ENCODE data around the gene ABCA7.

ABCA7 gene

DNA sequence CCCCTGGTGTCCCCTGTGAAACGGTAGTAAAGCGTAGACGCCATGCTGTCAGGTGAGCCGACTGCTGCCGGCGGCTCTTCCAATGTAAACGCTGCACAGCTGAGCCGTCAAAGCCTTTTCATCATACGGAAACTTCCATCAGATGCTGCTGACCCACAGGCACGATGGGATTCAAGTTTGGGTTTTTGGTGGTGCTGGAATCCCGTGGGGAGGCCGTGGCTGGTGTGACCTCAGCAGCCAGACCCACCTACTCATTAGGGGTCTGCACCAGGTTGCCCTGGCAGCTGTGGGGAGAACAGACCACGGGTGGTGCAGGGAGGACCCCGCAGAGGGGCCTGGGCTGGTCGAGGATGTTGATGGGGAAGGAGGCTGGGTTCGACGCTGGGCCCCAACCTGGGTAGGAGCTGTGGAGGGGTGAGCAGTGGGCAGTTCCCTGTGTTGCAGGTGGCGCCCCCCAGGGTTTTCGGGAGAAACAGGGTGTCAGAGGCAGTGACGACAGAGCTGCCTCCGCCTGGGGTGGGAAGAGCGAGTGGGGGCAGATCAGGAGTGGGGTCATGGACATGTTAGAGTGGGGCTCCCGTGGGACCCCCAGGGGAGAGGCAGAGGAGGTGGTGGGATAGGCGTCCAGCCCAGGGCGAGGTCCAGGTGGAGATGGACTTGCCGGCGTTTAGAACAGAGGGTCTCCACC lies 33.1 kb upstream of the ABCA7 start:
- H2BK12ac ChIP-seq (ENCODE audit: low read length in 2 of 2), result no peak overlapping the region
- no peak overlapping the region for H3K9ac ChIP-seq (ENCODE audit: low read length)
- no peak for DNase-seq
- H3K18ac ChIP-seq (ENCODE audit: low read depth in 1 of 2, low read length in 2 of 2), result no peak overlapping the region
- no peak overlapping the region for H2BK120ac ChIP-seq (ENCODE audit: low read depth, low read length)
- no peaks in the 10 kb centered on the region for H3K9me3 ChIP-seq (ENCODE audit: control insufficient read depth, low read length)
- H3K27me3 ChIP-seq (ENCODE audit: control insufficient read depth in 1 of 2, insufficient read depth in 1 of 2, low read length in 2 of 2), result peaks cover 3 to 25% of the 10 kb centered on the region in 2 experiments
- no peak overlapping the region for H3K4ac ChIP-seq (ENCODE audit: low read depth in 1 of 2, low read length in 2 of 2)
- 95% methylated on average over 25 of the region's 27 CpGs for WGBS
- no peak overlapping the region for H2BK15ac ChIP-seq (ENCODE audit: low read depth, poor library complexity, severe bottlenecking)
- no peak overlapping the region for H2BK5ac ChIP-seq (ENCODE audit: low read depth, low read length, poor library complexity, severe bottlenecking)
- H4K8ac ChIP-seq (ENCODE audit: low read length), result no peak overlapping the region
- H3K36me3 ChIP-seq (ENCODE audit: control insufficient read depth in 1 of 2, insufficient read depth in 2 of 2, low read depth in 1 of 2, low read length in 2 of 2), result peaks cover 14 to 56% of the 10 kb centered on the region in 2 experiments
- peaks cover 8% of the 10 kb centered on the region for H3K4me1 ChIP-seq (ENCODE audit: control insufficient read depth, insufficient read depth, low read depth, low read length)
- no peak overlapping the region for H3K4me3 ChIP-seq (ENCODE audit: insufficient read depth in 1 of 2, low read depth in 1 of 2, low read length in 2 of 2)
- no peak overlapping the region for H2AFZ ChIP-seq (ENCODE audit: low read depth, low read length)
- no peak overlapping the region for H3K14ac ChIP-seq (ENCODE audit: low read length in 2 of 2)
- H3K23ac ChIP-seq (ENCODE audit: low read length in 2 of 2), result no peak overlapping the region
- no peak overlapping the region for H3K27ac ChIP-seq (ENCODE audit: low read length, poor library complexity, severe bottlenecking)
- H3K79me1 ChIP-seq (replicated peaks; ENCODE audit: low read length, poor library complexity, severe bottlenecking), result peaks cover 10% of the 10 kb centered on the region
- H3K4me2 ChIP-seq (ENCODE audit: low read length, poor library complexity, severe bottlenecking), result no peak overlapping the region
- H2AK5ac ChIP-seq (ENCODE audit: low read length, severe bottlenecking), result no peak overlapping the region
- H4K91ac ChIP-seq (ENCODE audit: low read length), result no peak overlapping the region

DNA sequence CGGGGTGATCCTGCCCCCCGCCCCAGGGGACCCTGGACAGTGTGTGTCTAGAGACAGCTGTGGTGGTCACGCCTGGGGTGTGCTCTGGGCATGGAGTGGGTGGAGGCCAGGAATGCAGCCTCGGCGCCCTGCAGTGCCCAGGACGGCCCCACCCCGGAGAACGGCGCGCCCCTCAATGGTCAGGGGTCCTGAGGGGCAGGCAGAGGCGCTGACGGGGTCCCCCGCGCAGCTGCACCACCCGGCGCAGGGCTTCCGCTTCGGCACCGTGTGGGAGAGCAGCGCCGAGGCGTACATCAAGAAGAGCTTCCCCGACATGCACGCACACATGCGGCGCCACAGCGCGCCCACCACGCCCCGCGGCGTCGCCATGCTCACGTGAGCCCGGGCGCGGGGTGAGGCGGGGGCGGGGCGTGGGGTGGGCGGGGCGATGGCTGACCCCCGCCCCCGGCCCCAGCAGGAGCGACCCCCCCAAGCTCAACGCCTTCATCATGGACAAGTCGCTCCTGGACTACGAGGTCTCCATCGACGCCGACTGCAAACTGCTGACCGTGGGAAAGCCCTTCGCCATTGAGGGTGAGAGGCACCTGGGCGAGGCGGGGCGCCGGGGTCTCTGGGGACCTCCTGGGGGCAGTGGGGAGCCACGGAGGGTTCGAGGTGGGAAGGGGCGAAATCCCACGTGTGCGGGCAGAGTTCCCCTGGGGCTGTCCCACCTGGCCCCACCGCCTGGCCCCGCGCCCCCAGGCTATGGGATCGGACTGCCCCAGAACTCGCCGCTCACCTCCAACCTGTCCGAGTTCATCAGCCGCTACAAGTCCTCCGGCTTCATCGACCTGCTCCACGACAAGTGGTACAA lies 32.3 kb upstream of the ABCA7 start:
- H2BK5ac ChIP-seq (ENCODE audit: low read depth, low read length, poor library complexity, severe bottlenecking), result no peak overlapping the region
- H3K36me3 ChIP-seq (ENCODE audit: control insufficient read depth in 1 of 2, insufficient read depth in 2 of 2, low read depth in 1 of 2, low read length in 2 of 2), result peaks cover 14 to 63% of the 10 kb centered on the region in 2 experiments
- no peak overlapping the region for H2AK5ac ChIP-seq (ENCODE audit: low read length, severe bottlenecking)
- no peak overlapping the region for H3K4me2 ChIP-seq (ENCODE audit: low read length, poor library complexity, severe bottlenecking)
- H3K4me3 ChIP-seq (ENCODE audit: insufficient read depth in 1 of 2, low read depth in 1 of 2, low read length in 2 of 2), result no peak overlapping the region
- H3K79me1 ChIP-seq (replicated peaks; ENCODE audit: low read length, poor library complexity, severe bottlenecking), result peaks cover 16% of the 10 kb centered on the region
- no peak overlapping the region for H3K18ac ChIP-seq (ENCODE audit: low read depth in 1 of 2, low read length in 2 of 2)
- peaks cover under 1 to 21% of the 10 kb centered on the region in 2 experiments for H3K27me3 ChIP-seq (ENCODE audit: control insufficient read depth in 1 of 2, insufficient read depth in 1 of 2, low read length in 2 of 2)
- 96% methylated on average over 69 of the region's 73 CpGs for WGBS
- no peak overlapping the region for H2BK15ac ChIP-seq (ENCODE audit: low read depth, poor library complexity, severe bottlenecking)
- no peak overlapping the region for H3K23ac ChIP-seq (ENCODE audit: low read length in 2 of 2)
- H3K4me1 ChIP-seq (ENCODE audit: control insufficient read depth, insufficient read depth, low read depth, low read length), result peaks cover 8% of the 10 kb centered on the region
- H2AFZ ChIP-seq (ENCODE audit: low read depth, low read length), result no peak overlapping the region
- H3K9me3 ChIP-seq (ENCODE audit: control insufficient read depth, low read length), result no peaks in the 10 kb centered on the region
- no peak overlapping the region for H2BK12ac ChIP-seq (ENCODE audit: low read length in 2 of 2)
- no peak overlapping the region for H4K91ac ChIP-seq (ENCODE audit: low read length)
- H3K4ac ChIP-seq (ENCODE audit: low read depth in 1 of 2, low read length in 2 of 2), result no peak overlapping the region
- H3K27ac ChIP-seq (ENCODE audit: low read length, poor library complexity, severe bottlenecking), result no peak overlapping the region
- H4K8ac ChIP-seq (ENCODE audit: low read length), result no peak overlapping the region
- H3K14ac ChIP-seq (ENCODE audit: low read length in 2 of 2), result no peak overlapping the region
- no peak overlapping the region for H3K9ac ChIP-seq (ENCODE audit: low read length)
- no peak for DNase-seq
- no peak overlapping the region for H2BK120ac ChIP-seq (ENCODE audit: low read depth, low read length)

DNA sequence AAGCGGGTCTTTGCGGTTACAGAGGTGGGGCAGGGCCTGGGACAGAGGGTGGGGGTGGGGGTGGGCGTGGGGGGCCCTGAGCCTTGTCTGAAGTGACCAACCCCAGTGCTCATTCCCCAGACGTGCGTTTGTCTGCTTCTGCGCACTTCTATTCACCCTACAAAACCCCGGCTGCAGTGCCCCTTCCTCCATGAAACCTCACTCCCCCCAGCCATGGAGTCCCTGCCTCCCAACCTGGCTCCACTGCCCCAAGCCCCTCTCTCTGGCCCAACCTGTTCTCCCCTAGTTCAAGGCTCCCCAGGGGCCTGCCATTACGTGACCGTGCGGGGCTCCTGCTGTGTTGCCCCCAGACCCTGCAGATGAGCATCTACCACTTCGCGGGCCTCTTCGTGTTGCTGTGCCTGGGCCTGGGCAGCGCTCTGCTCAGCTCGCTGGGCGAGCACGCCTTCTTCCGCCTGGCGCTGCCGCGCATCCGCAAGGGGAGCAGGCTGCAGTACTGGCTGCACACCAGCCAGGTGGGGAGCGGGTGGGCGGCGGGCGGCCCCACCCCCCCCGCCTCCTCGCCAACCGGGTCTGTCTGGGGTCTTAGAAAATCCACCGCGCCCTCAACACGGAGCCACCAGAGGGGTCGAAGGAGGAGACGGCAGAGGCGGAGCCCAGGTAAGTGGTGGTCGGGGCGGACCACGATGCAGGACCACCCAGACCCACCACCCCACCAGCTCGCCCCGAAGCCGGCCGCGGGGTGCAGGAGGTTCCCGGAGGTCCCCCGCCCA lies 31.5 kb upstream of the ABCA7 start:
- Histone ChIP-seq H3K23ac (ENCODE audit: low read length in 2 of 2) (no peak overlapping the region), H3K4me1 (ENCODE audit: control insufficient read depth, insufficient read depth, low read depth, low read length) (peaks cover 8% of the 10 kb centered on the region), H2BK120ac (ENCODE audit: low read depth, low read length) (no peak overlapping the region), H2BK12ac (ENCODE audit: low read length in 2 of 2) (no peak overlapping the region), H3K4ac (ENCODE audit: low read depth in 1 of 2, low read length in 2 of 2) (no peak overlapping the region), H3K9ac (ENCODE audit: low read length) (no peak overlapping the region), H3K14ac (ENCODE audit: low read length in 2 of 2) (no peak overlapping the region), H3K27ac (ENCODE audit: low read length, poor library complexity, severe bottlenecking) (no peak overlapping the region), H3K18ac (ENCODE audit: low read depth in 1 of 2, low read length in 2 of 2) (no peak overlapping the region), H4K8ac (ENCODE audit: low read length) (no peak overlapping the region), H4K91ac (ENCODE audit: low read length) (no peak overlapping the region), H3K9me3 (ENCODE audit: control insufficient read depth, low read length) (no peaks in the 10 kb centered on the region), H3K27me3 (ENCODE audit: control insufficient read depth in 1 of 2, insufficient read depth in 1 of 2, low read length in 2 of 2) (peaks cover 0 to 14% of the 10 kb centered on the region in 2 experiments), H2BK15ac (ENCODE audit: low read depth, poor library complexity, severe bottlenecking) (no peak overlapping the region), H3K79me1 (replicated peaks; ENCODE audit: low read length, poor library complexity, severe bottlenecking) (peaks cover 19% of the 10 kb centered on the region), H3K36me3 (ENCODE audit: control insufficient read depth in 1 of 2, insufficient read depth in 2 of 2, low read depth in 1 of 2, low read length in 2 of 2) (peaks cover 21 to 72% of the 10 kb centered on the region in 2 experiments), H2AK5ac (ENCODE audit: low read length, severe bottlenecking) (no peak overlapping the region), H3K4me3 (ENCODE audit: insufficient read depth in 1 of 2, low read depth in 1 of 2, low read length in 2 of 2) (no peak overlapping the region), H2BK5ac (ENCODE audit: low read depth, low read length, poor library complexity, severe bottlenecking) (no peak overlapping the region), H3K4me2 (ENCODE audit: low read length, poor library complexity, severe bottlenecking) (no peak overlapping the region), H2AFZ (ENCODE audit: low read depth, low read length) (no peak overlapping the region)
- DNase-seq, result no peak
- WGBS, result 97% methylated on average over 45 of the region's 45 CpGs

Data from mesenchymal stem cell (in vitro differentiated cells and primary cell).